Tibial nerve (tissue), 4 donors: Measurements from ENCODE around the gene TRAPPC2.

ENCODE experiments used
- EP300 ChIP-seq, 2 donors: sonication (generic); formaldehyde crosslinking; IDR thresholded peaks; one replicate each; pipeline ENCODE4 v1.6.1; 2017; ENCODE audit warnings: antibody characterized with exemption in 2 of 2, mild to moderate bottlenecking in 1 of 2
- POLR2A ChIP-seq, 2 donors: fragments of 450-650 bp; IDR thresholded peaks; one replicate each; pipeline ENCODE4 v1.6.1; 2017; ENCODE audit warnings: antibody characterized with exemption in 2 of 2, mild to moderate bottlenecking in 2 of 2, moderate library complexity in 2 of 2
- TF ChIP-seq, protein P1 (sequence below), 5 experiments: fragments of 200-600 bp in 3 of 5; fragments of 450-650 bp in 2 of 5; sonication (generic) in 3 of 5; IDR thresholded peaks; one replicate each; pipeline ENCODE4 v1.5.1; 2016 to 2019; ENCODE audit warnings: antibody characterized with exemption in 5 of 5, mild to moderate bottlenecking in 3 of 5, moderate library complexity in 2 of 5

DNA sequence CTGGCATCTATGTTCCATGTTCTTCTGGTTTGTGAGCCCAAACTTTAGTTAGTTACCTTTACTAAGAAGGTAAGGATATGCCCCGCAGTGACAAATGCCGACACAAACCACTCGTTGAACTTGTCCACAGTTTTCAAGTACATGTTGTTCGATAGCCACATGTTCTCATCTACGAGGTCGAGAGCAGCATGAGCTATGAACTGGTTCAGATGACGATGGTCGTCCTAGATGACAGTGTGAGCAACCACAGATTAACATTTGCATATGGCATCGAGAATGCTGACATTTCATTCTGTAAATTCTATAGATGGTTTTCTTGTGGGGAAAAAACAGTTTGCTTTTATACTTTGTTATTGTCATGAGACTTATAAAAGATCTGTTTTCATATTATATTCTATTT is 18.0 kb downstream of the TRAPPC2 start:
- TF ChIP-seq, protein P1, sequence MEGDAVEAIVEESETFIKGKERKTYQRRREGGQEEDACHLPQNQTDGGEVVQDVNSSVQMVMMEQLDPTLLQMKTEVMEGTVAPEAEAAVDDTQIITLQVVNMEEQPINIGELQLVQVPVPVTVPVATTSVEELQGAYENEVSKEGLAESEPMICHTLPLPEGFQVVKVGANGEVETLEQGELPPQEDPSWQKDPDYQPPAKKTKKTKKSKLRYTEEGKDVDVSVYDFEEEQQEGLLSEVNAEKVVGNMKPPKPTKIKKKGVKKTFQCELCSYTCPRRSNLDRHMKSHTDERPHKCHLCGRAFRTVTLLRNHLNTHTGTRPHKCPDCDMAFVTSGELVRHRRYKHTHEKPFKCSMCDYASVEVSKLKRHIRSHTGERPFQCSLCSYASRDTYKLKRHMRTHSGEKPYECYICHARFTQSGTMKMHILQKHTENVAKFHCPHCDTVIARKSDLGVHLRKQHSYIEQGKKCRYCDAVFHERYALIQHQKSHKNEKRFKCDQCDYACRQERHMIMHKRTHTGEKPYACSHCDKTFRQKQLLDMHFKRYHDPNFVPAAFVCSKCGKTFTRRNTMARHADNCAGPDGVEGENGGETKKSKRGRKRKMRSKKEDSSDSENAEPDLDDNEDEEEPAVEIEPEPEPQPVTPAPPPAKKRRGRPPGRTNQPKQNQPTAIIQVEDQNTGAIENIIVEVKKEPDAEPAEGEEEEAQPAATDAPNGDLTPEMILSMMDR (IDR thresholded peaks at IDR 0.05), result no peak
- TF ChIP-seq EP300 (IDR thresholded peaks at IDR 0.05), result no peak
- no peak for TF ChIP-seq POLR2A (IDR thresholded peaks at IDR 0.05)
